ENCODE results near the gene INAFM1. TPM values are rescaled to one million over a fixed set of nuclear protein-coding genes. Genes with fewer than 3 reads are reported as not detected.
"Not testable (repeated sequence)": the region's sequence is repeated elsewhere in the genome, so short reads cannot be mapped to it uniquely, and the experiment has no call there.

Gene INAFM1
- polyA plus RNA-seq, 3 donors from 2014 or later: 1.2 to 3.9 (median 2.3) TPM

- no peak for DNase-seq
- no peaks in the 10 kb centered on the region for H3K9me3 Mint-ChIP-seq
- peaks cover 16 to 23% of the 10 kb centered on the region in 2 donors for H3K4me1 Mint-ChIP-seq
- no peak overlapping the region for H3K4me3 Mint-ChIP-seq
- peak overlapping the region in 3 of 6 donors; percentile 33 to 48 (median 42) for H3K27ac Mint-ChIP-seq
- H3K27me3 Mint-ChIP-seq (ENCODE audit: low read depth in 3 of 3): peaks cover 16 to 17% (median 16%) of the 10 kb centered on the region in 3 donors
- peaks cover 0 to 6% (median 4%) of the 10 kb centered on the region in 3 donors for H3K36me3 Mint-ChIP-seq
These were observed 21.2 kb upstream of the INAFM1 start for GRCh38 chr19:47253467-47253881.

GRCh38 chr19:47253970-47254369 lies 20.7 kb upstream of the INAFM1 start:
- H3K4me3 Mint-ChIP-seq: no peak overlapping the region

GRCh38 chr19:47255879-47256692 lies 18.6 kb upstream of the INAFM1 start, which contains the start of gene CCDC9:
Gene CCDC9, plus strand, starts transcription at chr19:47256525. Its CDS starts 1,876 bp downstream, at chr19:47258401.
- peaks cover 33 to 42% of the 10 kb centered on the region in 2 donors for H3K4me1 Mint-ChIP-seq
- H3K4me3 Mint-ChIP-seq: peak within 1 kb of the TSS; percentile 91 to 95 (median 92)
- peaks cover 14 to 23% (median 15%) of the 10 kb centered on the region in 3 donors for H3K36me3 Mint-ChIP-seq
- peak within 1 kb of the TSS; percentile 93 to 98 (median 96) for H3K27ac Mint-ChIP-seq
- H3K27me3 Mint-ChIP-seq (ENCODE audit: low read depth in 3 of 3): peaks cover 15 to 18% (median 17%) of the 10 kb centered on the region in 3 donors
- peak; percentile 95 to 96 (median 95) for DNase-seq
- no peaks in the 10 kb centered on the region for H3K9me3 Mint-ChIP-seq

More at GRCh38 chr19:47253970-47254369, 20.7 kb upstream of the INAFM1 start:
- Mint-ChIP-seq H3K4me1 (peaks cover 20 to 28% of the 10 kb centered on the region in 2 donors), H3K27me3 (ENCODE audit: low read depth in 3 of 3) (peaks cover 16 to 17% (median 16%) of the 10 kb centered on the region in 3 donors), H3K9me3 (no peaks in the 10 kb centered on the region), H3K27ac (peak overlapping the region in 5 of 6 donors; percentile 29 to 64 (median 47)), H3K36me3 (peaks cover 0 to 8% (median 6%) of the 10 kb centered on the region in 3 donors)
- DNase-seq: no peak

- H3K36me3 Mint-ChIP-seq: peaks cover 16 to 25% (median 17%) of the 10 kb centered on the region in 3 donors
- peak overlapping the region; percentile 89 to 98 (median 96) for H3K27ac Mint-ChIP-seq
- peak overlapping the region; percentile 91 to 95 (median 92) for H3K4me3 Mint-ChIP-seq
- H3K9me3 Mint-ChIP-seq: no peaks in the 10 kb centered on the region
- DNase-seq: peak; percentile 99 to 100 (median 99)
- H3K4me1 Mint-ChIP-seq: peaks cover 35 to 45% of the 10 kb centered on the region in 2 donors
- H3K27me3 Mint-ChIP-seq (ENCODE audit: low read depth in 3 of 3): peaks cover 15 to 18% (median 17%) of the 10 kb centered on the region in 3 donors
These were observed 17.8 kb upstream of the INAFM1 start for GRCh38 chr19:47256693-47257410.

GRCh38 chr19:47257411-47258169 lies 17.1 kb upstream of the INAFM1 start:
- Mint-ChIP-seq H3K9me3 (no peaks in the 10 kb centered on the region), H3K27ac (peak overlapping the region; percentile 89 to 98 (median 96)), H3K36me3 (peaks cover 16 to 29% (median 17%) of the 10 kb centered on the region in 3 donors), H3K27me3 (ENCODE audit: low read depth in 3 of 3) (peaks cover 15 to 17% (median 15%) of the 10 kb centered on the region in 3 donors), H3K4me3 (peak overlapping the region; percentile 91 to 95 (median 92)), H3K4me1 (peaks cover 40 to 51% of the 10 kb centered on the region in 2 donors)
- no peak for DNase-seq

GRCh38 chr19:47258434-47258833 lies 16.3 kb upstream of the INAFM1 start:
- Mint-ChIP-seq H3K36me3 (peaks cover 16 to 31% (median 17%) of the 10 kb centered on the region in 3 donors), H3K27ac (peak overlapping the region in 4 of 6 donors; percentile 40 to 74 (median 58)), H3K4me3 (peak overlapping the region; percentile 70 to 94 (median 91)), H3K27me3 (ENCODE audit: low read depth in 3 of 3) (peaks cover 15 to 17% (median 15%) of the 10 kb centered on the region in 3 donors), H3K4me1 (peaks cover 43 to 56% of the 10 kb centered on the region in 2 donors), H3K9me3 (no peaks in the 10 kb centered on the region)
- DNase-seq: no peak

- Mint-ChIP-seq H3K36me3 (peaks cover 16 to 32% (median 17%) of the 10 kb centered on the region in 3 donors), H3K27ac (peak overlapping the region in 5 of 6 donors; percentile 40 to 74 (median 64)), H3K4me3 (peak overlapping the region; percentile 70 to 75 (median 74)), H3K27me3 (ENCODE audit: low read depth in 3 of 3) (peaks cover 15% of the 10 kb centered on the region in 3 donors), H3K9me3 (no peaks in the 10 kb centered on the region), H3K4me1 (peaks cover 43 to 56% of the 10 kb centered on the region in 2 donors)
- no peak for DNase-seq
These were observed 15.7 kb upstream of the INAFM1 start for GRCh38 chr19:47258895-47259555.

- Mint-ChIP-seq H3K4me3 (no peak overlapping the region), H3K4me1 (peaks cover 43 to 59% of the 10 kb centered on the region in 2 donors), H3K36me3 (peaks cover 19 to 40% (median 20%) of the 10 kb centered on the region in 3 donors), H3K9me3 (no peaks in the 10 kb centered on the region), H3K27me3 (ENCODE audit: low read depth in 3 of 3) (peaks cover 13 to 15% (median 13%) of the 10 kb centered on the region in 3 donors), H3K27ac (no peak overlapping the region)
- DNase-seq: no peak
These were observed 14.2 kb upstream of the INAFM1 start for GRCh38 chr19:47260476-47260875.

GRCh38 chr19:47261946-47262793 lies 12.5 kb upstream of the INAFM1 start:
- H3K9me3 Mint-ChIP-seq; H3K27me3 Mint-ChIP-seq (ENCODE audit: low read depth in 3 of 3): not testable (repeated sequence)
- peaks cover 37 to 50% of the 10 kb centered on the region in 2 donors for H3K4me1 Mint-ChIP-seq
- H3K4me3 Mint-ChIP-seq: peak overlapping the region in 3 of 5 donors; percentile 32 to 53 (median 40)
- peak overlapping the region in 5 of 6 donors; percentile 75 to 89 (median 87) for H3K27ac Mint-ChIP-seq
- DNase-seq: peak; percentile 59 to 71 (median 61)
- H3K36me3 Mint-ChIP-seq: peaks cover 21 to 46% (median 22%) of the 10 kb centered on the region in 3 donors

- Mint-ChIP-seq H3K4me1 (peaks cover 18 to 26% of the 10 kb centered on the region in 2 donors), H3K27ac (no peak overlapping the region), H3K27me3 (ENCODE audit: low read depth in 3 of 3) (peaks cover 0 to 2% (median 1%) of the 10 kb centered on the region in 3 donors), H3K36me3 (peaks cover 15 to 40% (median 17%) of the 10 kb centered on the region in 3 donors), H3K4me3 (no peak overlapping the region), H3K9me3 (no peaks in the 10 kb centered on the region)
- DNase-seq: no peak
These were observed 10.1 kb upstream of the INAFM1 start for GRCh38 chr19:47264629-47265028.

- Mint-ChIP-seq H3K4me3 (no peak overlapping the region), H3K36me3 (peaks cover 4 to 36% (median 7%) of the 10 kb centered on the region in 3 donors), H3K4me1 (peaks cover 8 to 14% of the 10 kb centered on the region in 2 donors), H3K27me3 (ENCODE audit: low read depth in 3 of 3) (peaks cover 0 to 1% (median 0%) of the 10 kb centered on the region in 3 donors), H3K9me3 (no peaks in the 10 kb centered on the region), H3K27ac (no peak overlapping the region)
- no peak for DNase-seq
These were observed 8.2 kb upstream of the INAFM1 start for GRCh38 chr19:47266401-47266941.

All from immature natural killer cell (primary cell).